ENCODE measurements around the gene ULBP3.
"Not testable (repeated sequence)": the region's sequence is repeated elsewhere in the genome, so short reads cannot be mapped to it uniquely, and the experiment has no call there.

ULBP3 gene

DNA sequence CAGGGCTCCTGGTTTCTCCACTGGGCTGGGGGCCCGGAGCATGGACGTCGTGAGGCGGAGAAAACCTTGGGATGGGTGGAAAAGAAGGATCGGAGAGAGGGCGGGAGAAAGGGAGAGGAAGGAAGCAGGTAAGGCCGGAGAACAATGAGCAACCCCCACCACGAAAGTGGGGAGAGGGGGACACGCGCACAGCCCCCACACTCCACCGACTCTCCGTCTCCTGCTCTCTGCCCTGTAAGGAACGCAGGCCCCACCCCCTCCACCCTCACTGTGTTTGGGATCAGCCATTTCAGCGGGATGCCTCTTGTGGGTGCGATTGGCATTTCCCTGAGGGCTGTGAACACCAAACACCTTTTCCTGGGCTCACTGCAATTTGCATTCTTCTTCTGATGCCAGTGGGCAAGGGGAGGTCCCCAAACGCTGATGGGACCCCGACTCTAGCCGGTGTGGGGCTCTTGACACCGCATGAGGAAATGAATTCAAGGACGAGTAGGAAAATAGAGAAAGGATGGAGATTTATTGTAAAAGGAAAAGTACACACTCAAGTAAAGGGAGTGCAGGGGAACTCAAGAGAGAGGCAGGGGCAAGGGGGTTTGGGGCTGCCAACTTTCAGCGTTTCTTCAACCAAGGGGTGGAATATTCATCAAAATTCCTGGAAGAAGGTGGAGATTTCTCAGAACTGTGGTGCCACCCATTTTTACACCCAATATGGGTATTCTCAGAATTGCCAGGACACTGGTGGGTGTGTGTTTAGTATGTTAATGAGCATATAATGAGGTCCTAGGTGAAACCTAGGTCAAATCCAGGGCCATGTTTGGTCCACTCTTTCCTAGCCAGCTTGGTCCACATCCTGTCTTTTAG lies 30.5 kb downstream of the ULBP3 start:
- DNase-seq, result no peak

DNA sequence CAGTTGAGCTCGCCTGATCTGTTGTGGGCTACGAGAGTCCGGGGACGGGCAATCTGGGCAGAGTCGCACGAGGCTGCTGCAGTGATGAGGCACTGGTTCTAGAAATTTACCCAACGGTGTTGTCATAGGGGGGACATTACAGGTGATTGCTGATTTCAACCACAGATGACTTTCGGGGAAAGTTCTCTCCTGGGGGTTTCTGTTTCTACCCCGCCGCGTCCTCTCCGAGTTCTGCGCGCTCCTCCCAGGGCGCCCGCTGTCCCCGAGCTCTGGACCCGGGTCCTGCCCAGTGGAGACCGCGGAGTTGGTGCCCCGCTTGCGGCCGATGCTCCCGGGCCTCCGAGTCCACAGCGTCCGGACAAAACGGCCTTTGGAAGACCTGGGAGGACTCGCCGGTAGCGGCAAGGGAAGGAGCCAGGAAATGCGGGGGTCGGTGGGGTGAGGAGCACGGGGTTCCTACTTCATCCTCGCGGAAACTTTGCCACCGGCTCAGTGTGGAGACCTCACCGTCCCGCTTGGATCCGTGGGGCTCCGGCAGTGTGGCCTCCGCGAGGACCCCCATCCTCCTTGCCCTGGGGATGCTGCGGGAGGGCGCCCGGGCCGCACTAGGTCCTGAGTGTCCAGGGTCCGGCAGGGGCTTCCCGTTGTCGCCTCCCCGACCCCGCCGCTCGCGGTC lies 31.3 kb downstream of the ULBP3 start:
- DNase-seq, result no peak

DNA sequence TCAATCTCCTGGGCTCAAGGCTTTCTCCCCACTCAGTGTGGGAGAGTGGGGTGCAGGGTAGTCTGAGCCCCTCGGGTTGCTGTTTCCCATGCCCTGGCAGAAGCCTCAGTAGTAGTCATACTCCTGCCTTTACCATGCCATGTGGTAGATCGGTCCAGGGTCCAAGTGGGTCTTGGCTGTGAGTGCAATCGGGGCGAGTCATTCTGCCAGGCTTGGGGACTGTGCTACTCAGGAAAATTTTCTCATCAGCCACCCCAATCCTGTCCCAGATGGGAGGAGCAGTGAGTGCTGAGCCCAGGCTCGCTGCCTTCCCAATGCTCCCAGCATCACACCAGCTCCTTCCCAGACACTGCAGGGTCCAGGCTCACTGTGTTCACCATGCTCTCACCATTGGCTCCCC lies 32.8 kb downstream of the ULBP3 start:
- DNase-seq, result no peak

DNA sequence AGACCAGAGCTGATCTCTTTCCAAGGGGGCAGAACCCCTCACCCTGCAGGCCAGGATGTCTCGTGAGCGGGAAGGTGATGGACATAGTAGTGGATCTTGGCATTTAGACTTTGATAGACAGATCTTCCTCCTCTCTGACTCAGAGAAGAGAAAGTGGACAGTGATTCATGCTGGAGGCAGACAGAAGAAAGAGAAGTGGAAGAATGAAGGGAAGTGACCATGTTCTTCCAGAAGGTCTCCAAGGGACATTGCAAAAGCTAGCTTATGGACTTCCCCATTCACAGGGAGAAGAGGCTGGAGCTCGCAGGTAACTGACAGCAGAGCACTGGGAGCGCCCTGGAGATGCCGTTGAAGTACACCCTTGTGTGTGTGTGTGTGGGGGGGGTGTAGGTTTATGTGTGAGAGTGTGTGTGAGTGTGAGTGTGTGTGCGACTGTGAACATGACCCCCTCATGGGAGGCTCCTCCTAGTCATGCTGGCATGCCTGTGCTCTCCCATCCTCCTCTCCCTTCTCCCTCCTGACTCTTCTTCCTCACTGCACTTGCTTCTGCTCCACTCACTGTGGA lies 35.6 kb downstream of the ULBP3 start:
- DNase-seq, result no peak

DNA sequence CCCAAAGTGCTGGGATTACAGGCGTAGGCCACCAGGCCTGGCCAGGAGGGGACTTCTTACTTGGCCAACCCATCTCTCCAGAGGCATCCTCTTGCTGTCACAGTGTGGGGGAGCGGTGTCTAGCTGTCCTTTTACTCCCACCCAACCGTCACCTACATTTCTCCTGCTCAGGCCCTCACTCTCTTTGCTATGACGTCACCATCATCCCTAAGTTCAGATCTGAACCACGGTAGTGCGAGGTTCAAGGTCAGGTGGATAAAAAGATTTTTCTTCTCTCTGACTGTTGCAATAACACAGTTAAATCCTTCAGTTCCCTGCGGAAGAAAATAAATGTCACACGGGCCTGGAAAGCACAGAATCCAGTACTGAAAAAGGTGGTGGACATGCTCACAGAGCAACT lies 36.3 kb downstream of the ULBP3 start:
- no peak for DNase-seq

DNA sequence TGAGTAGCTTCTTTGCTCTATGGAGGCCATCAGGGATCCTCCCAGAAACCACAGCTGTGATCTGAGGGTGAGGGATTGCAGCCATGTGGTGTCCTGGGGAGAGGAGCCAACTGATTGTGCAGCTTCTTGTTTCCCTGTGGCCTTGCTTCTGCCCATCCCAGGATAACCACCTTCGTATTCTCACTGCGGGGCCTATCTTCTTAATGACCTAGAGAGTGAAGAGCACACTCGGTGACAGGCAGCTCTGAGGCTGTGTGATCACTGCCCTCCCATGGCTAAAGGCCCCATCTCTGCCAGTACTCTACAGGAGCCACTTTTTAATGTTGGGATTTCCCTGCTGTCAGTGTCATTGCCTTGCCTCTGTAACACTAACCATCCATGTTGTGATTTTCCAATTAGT lies 38.3 kb downstream of the ULBP3 start:
- no peak for DNase-seq

DNA sequence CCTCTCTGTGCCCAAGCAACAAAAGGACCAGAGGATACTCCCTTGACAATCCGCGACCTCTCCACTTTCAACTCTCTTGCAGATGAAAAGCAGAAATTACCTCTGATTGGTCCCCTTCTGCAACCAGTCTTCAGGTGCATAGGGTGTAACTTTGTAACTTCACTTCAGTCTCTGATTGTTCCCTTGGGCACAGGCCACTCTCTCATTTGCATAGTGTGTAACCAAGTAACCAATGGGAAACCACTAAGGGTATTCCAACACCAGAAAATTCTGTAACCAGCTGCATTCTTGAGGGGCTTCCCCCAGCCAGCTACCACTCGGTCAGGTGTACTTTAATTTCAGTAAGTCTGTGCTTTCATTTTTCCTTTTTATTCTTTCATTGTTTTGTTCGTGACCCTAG lies 39.2 kb downstream of the ULBP3 start:
- DNase-seq, result no peak

DNA sequence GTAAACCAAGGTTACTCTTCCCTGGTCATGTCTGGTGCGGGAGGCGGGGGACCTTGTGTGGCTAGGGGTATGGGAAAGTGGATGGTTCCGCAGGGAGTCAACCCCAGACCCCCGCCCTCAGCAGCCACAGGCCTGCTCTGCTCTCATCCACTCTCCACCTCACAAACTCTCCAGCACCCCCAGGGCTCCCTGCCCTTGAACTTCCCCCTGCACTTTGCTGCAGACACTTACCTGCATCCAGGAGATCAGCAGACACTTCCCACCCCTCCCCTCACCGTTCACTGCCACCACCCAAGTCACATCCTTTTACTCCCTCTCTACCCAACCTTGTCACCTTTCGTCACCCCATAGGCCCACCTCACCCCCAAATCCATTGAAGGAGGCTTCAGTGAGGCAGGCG lies 39.6 kb downstream of the ULBP3 start:
- no peak for DNase-seq

DNA sequence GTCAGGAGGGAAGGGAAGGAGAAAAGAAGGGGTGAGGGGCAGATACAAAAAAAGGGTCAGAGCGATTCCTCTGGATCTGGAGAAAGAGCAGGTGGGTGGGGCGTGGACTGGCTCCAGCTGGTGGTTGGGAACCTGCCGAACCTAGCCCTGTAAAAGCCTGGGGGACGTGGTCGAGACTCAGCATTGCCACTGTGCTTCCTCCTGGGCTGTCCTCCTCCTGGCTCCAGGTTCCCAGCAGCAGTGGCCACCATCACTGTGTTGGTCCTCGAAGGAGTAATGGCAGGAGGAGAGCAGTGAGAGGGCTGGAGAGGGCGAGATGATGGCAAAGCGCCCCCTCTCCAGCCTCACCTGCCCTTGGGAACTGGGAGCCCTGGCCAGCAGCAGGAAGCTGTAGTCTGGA lies 40.1 kb downstream of the ULBP3 start:
- no peak for DNase-seq

DNA sequence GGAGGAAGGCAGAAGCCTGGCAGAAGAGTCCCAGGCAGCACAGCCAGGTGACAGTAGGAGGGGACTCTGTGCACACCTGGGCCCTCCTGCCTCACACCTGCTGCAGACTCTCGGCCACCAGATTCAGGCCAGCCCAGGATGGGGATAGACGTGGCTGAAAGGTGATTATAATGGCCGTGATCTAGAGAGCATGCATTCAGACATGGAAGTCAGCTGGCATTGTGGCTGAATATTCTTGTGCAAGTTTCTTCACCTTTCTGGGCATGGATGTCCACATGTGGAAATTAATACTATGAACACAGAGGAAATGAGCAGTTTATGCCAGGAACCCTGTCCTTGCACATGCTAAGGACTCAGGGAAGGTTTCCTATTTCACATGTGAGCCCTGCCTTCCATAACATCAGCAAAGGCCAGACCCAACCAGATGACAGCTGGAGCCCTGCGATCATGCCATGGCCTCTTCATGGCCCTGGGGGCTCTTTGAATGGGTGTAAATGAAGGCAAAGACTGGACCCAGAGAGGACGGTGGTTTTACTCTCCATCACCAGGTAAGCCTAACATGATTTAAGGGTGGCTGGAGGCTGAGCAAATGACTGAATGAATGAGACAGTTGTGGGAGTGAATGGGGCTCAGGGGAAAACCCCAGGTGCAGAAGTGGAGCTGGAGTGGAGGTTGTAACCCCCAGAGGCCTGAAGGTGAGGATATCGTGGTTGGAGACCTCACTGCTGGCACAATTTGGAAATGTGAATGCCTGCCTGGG lies 40.9 kb downstream of the ULBP3 start:
- no peak for DNase-seq

DNA sequence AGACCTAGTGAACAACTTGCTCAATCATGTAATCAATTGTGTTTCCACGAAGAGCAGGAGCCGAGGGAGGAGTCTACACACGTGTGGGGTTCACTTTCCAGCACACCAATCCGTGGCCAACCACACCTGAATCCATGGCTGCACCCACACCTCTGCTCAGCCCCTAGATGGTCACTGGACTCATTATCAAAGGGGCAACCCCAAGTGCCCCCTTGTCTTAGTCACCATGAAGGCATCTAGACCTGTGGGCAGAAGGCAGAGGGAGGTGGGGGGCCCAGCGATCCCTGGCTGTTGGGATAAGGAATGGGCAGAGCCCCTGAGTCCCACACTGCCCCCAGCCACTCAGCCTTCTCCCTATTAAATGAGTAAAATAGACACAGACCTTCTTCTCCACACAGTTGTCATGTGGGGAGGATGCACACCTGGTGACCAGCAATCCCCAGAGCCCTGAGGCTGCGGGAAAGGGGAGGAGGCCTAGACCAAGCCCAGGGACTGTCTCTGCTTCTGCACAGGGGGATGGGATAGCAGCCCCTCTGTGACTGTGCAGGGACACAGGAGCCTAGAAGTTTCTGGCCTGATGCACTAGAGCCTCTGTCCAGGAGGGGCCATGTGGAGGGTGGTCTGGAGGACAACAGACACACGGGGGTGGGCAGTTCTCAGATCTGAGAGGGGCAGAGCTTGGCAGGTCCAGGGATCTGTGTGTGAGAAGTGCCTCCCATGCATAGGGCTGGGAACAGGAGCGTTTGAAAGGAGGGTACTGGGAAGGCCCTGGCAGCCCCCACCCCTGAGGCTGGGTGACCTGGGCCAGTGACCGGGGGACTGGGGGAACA lies 41.7 kb downstream of the ULBP3 start:
- DNase-seq, result no peak

DNA sequence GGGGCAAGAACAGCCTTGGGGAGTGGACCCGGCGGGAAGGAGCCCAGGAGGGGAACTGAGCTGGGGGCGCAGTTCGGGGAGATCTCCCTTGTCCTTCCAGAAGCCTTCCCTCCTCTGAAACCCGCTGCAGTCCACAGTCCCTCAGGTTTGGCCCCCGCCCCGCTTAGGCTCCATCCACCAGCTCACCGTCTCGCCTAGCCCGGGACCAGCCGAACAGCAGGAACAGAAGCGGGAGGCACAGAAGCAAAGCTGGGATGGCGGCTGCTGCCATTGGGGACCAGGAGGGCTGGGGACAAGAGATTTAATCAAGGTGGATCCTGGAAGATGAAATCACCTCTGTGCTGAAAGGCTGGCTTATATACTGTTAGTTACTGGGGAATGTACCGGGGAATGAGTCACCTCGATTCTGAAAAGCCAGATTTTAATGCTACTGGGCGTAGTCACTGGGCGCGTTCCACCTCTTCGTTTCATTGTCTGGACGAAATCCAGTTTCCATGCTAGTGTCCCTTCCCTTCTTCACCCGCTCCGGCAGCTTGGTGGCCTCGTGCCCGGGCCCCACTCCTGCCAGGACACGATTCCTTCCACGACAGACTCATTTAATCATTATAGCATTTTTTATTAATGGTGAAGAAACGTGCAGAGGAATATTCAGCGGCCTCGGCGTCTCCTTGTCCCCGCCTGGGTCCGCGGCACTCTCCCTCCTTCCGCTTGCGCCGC lies 43.6 kb downstream of the ULBP3 start, which contains the start of gene RAET1L:
Gene RAET1L (minus strand): TSS at position 332 of the 717 bp plus-strand sequence. CDS start 61 bp downstream, at position 271.
- peak; percentile 25 for DNase-seq

DNA sequence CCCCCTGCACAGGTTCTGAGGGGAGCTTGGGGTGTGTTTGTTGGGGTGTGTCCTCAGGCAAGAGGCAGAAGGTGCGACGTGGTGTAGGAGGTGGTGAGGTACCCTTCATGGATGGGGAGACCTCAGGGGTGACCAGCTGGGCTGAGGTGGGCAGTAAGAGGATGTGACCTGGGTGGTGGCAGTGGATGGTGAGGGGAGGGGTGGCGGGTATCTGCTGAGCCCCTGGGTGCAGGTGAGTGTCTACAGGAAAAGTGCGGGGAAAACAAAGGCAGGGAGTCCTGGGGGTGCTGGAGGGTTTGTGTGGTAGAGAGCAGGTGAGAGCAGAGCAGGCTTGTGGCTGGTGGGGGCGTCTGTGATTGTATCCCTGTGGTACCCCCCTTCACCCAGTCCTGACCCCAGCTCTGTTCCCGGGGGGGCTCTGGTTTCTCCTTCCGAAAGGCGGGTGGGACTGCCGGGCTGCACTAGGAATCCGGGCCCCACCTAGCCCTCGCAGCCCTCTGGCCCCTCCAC lies 44.2 kb downstream of the ULBP3 start:
- DNase-seq, result no peak

DNA sequence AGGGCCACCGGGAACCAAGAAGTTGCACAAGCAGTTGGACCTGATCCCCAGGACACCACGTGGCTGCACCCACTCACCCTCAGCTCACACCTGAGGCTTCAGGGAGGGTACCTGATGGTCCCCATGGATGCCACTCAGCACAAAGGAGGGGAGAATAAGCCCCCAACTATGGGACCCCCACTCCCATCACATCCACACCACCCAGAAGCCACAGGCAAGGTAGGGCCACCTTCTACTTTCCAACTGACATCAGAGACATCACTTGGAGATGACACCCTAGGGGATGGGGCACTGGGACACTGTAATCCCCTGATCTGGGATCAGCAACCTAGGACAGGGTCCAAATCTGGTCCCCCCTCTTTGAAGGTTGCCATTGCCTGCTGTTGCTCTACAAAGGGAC lies 44.9 kb downstream of the ULBP3 start:
- not testable (repeated sequence) for DNase-seq

DNA sequence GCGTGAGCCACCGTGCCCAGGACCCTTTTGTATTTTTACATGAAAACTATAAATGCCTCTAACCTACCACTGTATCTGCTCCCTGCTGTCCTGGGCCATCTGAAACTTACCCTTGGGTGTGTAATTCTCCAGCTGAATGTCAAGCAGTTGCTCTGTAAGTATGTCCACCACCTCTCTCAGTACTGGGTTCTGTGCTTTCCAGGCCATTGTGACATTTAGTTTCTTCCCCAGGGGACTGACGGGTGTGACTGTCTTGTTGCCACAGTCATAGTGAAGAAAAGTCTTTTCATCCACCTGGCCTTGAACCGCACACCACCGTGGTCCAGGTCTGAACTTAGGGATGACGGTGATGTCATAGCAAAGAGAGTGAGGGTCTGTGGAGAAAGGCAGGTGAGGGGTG lies 47.1 kb downstream of the ULBP3 start:
- not testable (repeated sequence) for DNase-seq

DNA sequence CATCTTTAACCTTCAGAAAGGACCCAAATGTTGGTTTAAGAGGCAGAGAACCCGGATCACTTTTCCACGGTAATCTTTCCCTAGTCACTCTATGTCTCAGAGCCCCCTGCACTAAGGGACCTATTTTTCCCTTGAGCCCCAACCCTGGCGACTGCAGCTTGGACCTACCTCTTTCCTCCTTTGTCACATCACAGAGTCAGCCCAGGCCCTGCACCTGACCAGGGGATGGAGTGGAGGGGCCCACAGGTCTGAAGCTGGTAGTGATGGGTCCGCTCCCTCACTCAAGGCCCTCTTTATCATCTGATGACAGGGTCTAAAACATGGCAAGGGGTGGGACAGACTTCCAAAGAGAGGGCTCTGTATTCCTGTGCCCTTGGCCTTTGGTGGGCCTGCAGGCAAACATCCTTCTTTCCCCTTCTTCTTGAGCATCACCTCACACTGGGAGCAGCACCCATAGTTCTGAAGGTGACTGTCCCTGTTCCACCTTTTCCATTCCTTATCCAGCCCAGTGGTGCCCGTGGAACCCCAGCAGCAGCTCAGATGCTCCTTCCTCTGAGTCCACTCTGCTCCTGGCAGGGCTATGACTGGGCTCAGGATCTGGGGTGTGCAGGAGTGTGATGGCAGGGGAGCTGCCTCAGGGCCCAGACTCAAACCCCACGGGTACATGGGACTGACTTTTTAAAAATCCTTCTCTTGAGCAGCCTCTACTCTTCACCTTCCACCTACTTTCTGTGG lies 49.9 kb downstream of the ULBP3 start:
- DNase-seq, result no peak

DNA sequence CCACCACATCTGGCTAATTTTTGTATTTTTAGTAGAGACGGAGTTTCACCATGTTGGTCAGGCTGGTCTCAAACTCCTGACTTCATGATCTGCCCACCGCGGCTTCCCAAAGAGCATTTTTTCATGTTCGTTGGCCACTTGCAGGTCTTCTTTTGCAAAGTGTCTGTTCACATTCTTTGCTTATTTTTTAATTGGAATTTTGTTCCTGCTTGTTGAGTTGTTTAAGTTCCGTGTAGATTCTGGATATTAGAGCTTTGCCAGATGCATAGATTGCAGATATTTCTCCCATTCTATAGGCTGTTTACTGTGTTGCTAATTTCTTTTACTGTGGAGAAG lies 51.8 kb downstream of the ULBP3 start:
- not testable (repeated sequence) for DNase-seq

DNA sequence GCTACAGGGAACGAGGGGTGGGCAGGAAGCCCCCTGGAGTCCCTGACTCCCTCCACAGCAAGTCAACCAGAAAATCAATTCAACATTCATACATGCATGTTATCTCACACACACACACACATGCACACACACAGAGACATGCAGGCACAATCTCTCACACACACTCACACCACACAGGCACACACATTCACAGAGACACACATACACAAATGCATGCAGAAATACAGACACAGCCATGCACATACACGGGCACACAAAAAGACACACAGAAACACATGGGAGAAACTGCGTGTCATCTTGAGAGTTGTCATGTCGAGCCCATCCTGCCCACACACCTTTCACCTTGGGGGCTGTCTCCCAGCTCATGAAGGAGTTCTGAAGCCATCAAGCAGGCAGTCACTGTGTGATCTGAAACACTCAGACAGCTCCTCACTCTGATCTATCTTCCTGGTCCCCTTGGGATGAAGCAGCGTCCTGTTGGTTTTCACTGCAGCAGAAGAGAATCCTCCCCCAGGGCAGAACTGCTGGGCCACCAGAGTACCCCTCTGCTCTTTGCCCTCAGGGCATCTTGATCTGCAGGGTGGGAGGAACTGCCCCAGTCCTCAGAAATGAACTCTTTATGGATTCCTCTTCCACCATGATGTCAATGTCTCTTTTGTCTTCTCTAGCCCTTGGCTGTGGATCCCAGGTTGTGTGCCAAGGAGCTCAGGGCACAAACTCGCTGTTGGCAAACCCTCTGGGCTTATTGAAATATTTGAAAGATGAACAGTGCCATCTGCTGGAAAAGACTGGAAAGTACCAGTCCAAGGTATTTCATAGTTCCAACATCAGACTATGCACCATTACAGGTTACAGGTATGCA lies 52.4 kb downstream of the ULBP3 start:
- DNase-seq, result peak; percentile 40

DNA sequence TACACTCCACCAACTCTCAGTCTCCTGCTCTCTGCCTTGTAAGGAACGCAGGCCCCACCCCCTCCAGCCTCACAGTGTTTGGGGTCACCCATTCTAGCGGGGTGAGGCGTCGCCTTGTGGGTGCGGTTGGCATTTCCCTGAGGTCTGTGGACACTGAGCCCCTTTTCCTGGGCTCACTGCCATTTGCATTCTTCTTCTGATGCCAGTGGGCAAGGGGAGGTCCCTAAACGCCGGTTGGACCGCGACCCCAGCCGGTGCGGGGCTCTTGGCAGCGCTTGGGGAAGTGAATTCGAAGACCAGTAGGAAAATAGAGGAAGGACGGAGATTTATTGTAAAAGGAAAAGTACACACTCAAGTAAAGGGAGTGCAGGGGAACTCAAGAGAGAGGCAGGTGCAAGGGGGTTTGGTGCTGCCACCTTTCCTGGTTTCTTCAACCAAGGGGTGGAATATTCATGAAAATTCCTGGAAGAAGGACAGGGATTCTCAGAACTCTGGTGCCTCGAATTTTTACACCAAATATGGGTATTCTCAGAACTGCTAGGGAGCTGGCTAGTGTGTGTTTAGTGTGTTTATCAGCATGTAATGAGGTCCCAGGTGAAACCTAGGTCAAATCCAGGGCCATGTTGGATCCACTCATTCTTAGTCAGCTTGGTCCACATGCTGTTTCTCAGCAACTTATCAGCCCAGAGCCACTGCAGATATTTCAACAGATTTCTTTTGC lies 53.5 kb downstream of the ULBP3 start:
- DNase-seq, result not testable (repeated sequence)

Data from stimulated activated CD4-positive, alpha-beta T cell treated with anti-CD3 and anti-CD28 coated beads, Interleukin-1b, Interleukin-23, amount 100 ng/mL, for 48 hours (primary cell).